ENCODE data around the gene TBC1D3B. TPM values are rescaled to one million over a fixed set of nuclear protein-coding genes. Genes with fewer than 3 reads are reported as not detected.
"Not testable (repeated sequence)": the region's sequence is repeated elsewhere in the genome, so short reads cannot be mapped to it uniquely, and the experiment has no call there.

The TBC1D3B gene
- total RNA-seq, 1 donor from 2014 or later = 0.39 TPM

DNA sequence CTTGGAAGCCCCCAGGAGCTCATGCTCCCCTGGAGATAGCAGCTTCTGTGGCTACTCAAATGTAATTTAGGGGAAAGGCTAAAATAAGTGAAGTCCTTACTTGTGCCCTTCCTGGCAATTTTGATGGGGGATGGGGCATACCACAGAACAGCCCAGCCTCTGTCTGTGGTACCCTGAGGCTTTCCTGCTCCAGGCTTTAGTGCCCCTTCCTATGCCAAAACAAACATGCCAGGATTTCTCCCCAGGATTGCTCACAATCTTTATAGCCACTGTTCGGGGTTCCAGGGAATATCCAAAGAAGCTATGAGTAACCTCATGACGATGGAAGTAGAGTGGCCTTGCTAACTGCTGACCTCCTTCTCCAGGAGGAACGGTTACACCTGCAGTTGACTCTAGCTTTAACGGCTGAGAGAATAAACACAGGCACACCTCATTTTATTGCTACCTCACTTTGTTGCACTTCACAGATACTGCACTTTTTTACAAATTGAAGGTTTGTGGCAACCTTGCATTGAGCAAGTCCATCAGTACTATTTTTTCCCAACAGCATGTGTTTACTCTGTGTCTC, 47.9 kb downstream of the TBC1D3B start:
- no peak for DNase-seq

DNA sequence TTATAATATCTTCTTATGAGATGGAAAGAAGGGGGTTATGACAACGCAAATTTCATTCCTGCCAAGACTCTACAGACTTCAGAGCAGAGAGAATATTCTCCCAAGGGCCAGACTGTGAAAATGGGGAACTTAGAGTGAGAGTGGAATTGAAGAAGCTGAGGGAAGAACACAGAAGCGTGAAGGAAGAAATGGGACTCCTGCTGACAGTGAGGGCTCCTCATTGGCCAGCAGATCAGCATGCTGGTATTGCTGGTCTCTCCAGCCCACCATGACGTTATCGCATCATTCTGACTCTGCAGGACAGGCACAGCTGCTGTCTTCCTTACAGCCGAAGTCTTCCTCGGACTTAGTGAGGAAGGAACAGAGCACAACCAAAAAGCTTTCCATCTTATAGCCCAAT, 48.5 kb downstream of the TBC1D3B start:
- no peak for DNase-seq

DNA sequence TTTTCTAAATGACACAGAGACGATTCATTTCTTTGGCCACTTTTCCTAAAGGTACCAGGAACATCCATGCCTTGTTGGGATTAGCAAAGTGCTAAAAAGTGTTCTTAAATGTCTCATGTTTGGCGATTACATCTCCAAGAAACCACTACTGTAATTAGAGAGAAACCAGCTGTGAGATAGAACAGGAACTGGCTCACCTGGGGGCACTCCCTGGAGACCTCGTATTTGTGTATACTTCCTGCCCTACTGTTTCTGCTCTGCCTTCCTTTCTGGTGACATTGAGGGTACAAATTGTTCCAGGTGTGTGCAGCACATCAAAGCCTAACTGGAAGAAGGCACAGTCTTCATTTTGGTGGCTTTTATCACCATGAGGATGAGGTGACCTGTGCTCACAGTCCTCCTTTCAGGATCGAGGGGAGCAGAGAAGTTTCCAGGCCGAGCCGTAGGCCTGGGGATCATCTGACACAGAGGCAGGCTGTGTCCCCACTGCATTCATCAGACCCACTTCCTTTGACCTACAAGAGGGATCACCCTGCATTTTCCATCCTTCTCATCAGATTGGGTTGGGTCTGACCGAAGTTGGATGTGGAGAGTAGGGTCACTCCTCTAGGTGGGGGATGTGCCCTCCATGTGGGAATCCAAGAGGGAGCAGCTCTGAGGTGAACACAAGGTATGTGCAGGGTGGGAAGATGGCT, 49.1 kb downstream of the TBC1D3B start:
- DNase-seq = no peak

DNA sequence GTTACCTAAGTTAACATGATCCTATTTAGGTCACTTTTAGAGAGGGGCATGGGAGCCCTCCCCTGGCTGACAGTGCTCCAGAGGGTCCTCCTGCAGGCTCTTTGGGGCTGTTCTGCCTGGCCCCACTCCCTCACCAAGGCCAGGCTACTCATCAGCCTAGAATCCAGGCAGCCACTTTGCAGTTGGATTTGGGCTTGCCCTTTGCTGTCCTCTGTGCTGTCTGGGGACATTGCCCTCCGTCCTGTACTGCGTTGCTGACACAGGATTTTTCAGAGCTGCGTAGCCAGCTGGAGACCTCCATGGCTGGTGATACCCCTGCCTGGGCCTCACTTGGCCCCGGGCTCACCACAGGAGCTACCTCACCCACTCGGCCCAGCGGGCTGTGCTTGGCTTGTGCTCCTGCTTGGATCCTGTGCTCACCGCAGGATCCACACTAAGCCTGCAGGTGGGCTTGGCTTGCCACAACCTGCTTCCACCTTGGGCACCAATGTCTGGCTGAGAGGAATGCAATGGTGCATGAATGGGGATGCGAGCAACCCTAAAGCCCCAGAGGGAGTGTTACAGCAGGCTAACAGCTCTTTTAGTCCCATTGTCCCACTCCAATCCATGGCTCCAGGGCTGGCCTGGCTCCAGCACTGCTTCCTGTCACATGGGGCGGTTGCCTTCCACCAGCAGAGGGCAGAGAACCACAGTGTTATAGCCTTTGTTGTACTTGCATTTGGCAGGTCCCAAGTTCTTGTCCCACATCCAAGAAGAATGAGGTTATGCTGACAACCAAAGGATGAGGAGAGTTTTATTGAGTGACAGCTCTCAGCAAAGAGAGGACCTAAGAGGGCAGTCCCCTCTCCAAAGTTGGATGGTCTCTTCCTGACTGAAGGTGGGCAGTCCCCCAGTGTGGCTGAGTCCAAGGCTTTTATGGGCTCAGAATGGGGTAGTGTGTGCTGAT, 51.3 kb downstream of the TBC1D3B start:
- no peak for DNase-seq

DNA sequence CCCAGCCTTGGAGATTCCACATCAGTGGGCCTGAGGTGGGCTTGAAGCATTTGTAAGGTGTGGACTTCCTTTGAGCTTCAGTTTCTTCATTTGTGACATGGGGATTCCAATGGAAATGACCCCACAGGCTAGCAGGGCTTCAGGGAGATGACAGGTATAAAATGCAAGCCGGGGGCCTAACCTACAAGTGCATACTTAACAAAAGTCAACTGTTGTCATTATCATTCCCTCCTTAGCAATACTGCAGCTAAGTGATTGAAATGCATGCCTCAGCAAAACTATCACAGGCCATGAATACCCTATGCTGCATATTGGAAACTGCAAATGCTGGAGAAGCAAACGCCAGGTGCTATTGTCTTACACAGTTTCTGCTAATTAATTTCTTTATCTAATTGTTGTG, 53.0 kb downstream of the TBC1D3B start:
- no peak for DNase-seq

DNA sequence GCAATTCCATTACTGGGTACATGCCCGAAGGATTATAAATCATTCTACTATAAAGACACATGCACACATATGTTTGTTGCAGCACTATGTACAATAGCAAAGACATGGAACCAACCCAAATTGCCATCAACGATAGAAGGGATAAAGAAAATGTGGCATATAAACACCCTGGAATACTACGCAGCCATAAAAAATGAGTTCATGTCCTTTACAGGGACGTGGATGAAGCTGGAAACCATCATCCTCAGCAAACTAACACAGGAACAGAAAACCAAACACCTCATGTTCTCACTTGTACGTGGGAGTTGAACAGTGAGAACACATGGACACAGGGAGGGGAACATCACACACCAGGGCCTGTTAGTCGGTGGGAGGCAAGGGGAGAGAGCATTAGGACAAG, 55.3 kb downstream of the TBC1D3B start:
- DNase-seq = not testable (repeated sequence)

DNA sequence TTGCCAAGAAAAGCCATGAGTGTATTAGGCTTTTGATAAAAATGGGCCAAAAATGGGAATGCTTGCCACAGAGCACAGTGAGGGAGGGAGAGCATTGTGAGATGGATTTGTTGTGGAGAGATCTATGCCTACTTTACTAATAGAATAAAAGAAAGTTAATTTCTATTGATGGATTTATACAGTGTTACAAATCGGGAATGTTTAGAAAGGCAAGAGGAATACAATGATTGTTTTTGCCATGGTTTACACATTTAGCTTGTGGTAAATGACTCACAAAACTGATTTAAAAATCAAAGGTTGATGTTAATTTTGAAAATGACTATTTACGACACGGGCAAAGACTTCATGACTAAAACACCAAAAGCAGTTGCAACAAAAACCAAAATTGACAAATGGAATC, 56.2 kb downstream of the TBC1D3B start:
- no peak for DNase-seq

DNA sequence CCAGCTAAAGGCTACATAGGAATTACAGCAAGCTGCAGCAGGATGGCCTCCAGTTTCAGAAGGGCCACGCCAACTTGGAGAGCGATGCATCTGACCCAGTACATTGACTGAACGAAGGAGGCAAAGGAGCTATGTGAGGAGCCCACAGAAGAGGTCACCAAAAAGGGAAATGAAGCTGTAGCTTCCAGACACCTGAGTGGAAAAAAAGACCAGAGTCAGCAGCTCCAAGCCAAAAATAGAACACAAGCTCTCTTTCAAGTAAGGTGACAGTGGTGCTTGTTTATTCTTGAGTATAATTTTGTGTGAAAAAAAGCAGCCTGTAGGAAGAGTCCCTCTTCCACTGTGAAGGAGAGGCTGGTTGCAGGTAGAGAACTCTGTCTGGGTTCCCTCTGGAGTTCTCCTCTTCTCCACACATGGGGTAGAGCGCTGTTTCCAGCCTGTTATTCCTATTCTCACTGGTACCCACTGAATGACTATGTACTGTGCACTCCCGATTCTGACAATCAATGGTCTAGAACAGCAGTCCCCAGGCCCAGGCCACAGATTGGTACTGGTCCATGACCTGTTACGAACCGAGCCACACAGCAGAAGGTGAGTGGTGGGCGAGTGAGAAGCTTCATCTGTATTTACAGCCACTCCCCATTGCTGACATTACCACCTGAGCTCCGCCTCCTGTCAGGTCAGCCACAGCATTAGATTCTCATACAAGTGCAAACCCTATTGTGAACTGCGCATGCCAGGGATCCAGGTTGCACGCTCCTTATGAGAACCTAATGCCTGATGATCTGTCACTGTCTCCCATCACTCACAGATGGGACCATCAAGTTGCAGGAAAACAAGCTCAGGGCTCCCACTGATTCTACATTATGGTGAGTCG, 57.7 kb downstream of the TBC1D3B start:
- DNase-seq = no peak

DNA sequence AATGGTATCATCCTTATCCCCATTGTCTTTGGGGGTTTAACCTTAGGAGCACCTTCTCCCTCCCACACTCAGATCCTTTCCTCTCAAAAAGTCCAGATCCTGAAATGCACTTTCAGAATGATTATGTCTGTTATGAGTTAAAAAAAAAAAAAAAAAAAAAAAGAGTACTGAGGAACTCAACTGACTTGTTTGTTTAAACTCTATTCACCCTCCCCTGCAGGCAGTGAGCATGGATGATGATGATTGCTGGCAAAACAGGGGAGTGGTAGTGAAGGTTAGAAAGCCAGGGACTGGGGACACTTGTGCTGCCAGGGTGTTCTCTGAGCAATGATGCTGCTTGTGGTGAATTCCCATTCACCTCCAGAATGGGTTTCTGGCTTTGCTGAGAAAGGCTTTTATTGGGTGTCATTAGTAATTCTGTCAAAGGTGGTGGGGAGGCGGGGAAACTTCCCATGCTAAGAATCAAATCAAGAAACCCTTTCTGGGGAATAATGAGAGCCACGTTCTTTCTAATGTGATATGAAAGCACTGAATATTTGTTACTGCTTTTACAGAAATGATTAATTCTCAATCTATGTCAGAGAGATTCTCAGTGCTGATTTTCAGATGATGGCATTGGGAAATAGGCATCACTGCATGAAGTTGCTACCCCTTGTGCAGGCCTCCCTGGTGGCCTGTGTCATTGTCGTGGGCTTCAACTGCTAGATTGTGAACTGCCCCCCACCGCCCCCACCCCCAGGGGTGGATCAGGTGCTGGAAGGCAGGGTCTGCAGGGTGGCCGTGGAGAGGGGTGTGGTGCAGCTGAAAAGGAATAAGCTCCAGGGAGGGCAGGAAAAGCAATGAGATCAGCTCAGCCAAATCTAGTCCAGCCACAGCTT, 58.7 kb downstream of the TBC1D3B start:
- DNase-seq = no peak

Other genes starting within 250 kb of the TBC1D3B start
- 0.79 TPM for gene RDM1, start 245.9 kb downstream of the TBC1D3B start, total RNA-seq
- not detected for gene LYZL6, start 232.9 kb downstream of the TBC1D3B start, total RNA-seq
- gene CCL16, start 195.1 kb downstream of the TBC1D3B start, total RNA-seq = not detected
- 3.1 TPM for gene CCL14, start 189.9 kb downstream of the TBC1D3B start, total RNA-seq
- not detected for gene CCL15, start 175.1 kb downstream of the TBC1D3B start, total RNA-seq
- 0.39 TPM for gene CCL23, start 158.7 kb downstream of the TBC1D3B start, total RNA-seq
- gene CCL18, start 112.4 kb downstream of the TBC1D3B start, total RNA-seq = not detected
- 7.9 TPM for gene CCL3, start 86.5 kb downstream of the TBC1D3B start, total RNA-seq
- 7.1 TPM for gene CCL4, start 72.8 kb downstream of the TBC1D3B start, total RNA-seq
- 3.9 TPM for gene CCL3L1, start 20.1 kb upstream of the TBC1D3B start, total RNA-seq
- 19.3 TPM for gene CCL4L2, start 34.4 kb upstream of the TBC1D3B start, total RNA-seq
- not detected for gene TBC1D3I, start 87.9 kb upstream of the TBC1D3B start, total RNA-seq
- gene TBC1D3G, start 147.2 kb upstream of the TBC1D3B start, total RNA-seq = not detected
- gene TBC1D3H, start 211.8 kb upstream of the TBC1D3B start, total RNA-seq = not detected

All from skin of body (tissue), 2 donors.